ENCODE data around the gene MAP1LC3B2. TPM values are rescaled to one million over a fixed set of nuclear protein-coding genes. Genes with fewer than 3 reads are reported as not detected.

The MAP1LC3B2 gene
- total RNA-seq = 1.9 TPM

DNA sequence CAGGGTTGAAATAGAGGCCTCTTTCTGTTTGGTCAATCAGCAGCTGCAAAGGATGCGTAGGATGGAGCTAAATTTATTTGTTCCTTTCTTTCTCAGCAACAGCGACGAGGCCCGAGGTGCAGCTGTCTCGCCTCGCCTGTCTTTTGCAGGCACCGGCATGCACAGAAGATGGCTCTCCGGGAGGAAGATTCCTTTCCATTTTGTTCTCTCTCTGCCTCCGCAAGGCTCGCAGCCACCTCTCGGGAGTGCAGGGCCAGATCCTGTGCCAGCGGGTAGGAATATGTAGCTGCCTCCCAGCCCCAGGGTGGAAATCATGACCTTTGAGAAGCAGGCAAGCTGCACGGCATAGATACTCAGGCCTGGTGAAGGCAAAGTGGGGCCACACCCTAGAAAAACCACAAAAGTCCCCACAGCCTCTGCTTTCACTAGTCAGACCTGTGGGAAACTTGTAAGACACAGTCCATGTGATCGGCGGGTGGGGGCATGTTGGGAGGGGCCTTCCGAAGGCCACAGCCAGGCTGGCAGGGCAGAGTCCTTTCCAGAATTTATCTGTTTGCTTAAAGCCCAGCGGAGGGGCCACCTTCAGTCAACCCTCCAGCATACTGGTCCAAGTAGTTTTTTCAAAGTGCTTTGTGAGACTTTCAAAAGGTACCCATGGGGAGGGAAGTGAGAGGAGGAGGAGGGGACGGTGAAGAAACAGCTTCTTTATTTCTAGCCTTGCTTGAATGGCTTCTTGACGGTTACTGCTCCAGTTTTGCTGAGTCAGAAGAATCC is at the start of gene MAP1LC3B2:
Gene MAP1LC3B2 (plus strand): TSS at position 220 of the 774 bp plus-strand sequence. CDS start 16,562 bp downstream, outside the sequence.
- Histone ChIP-seq H3K4me1 (ENCODE audit: insufficient read depth, low read length) (peaks cover 52% of the 10 kb centered on the region), H3K9me3 (ENCODE audit: low read depth, low read length) (peaks cover 10% of the 10 kb centered on the region), H3K27me3 (ENCODE audit: insufficient read depth, low read length) (no peaks in the 10 kb centered on the region), H3K4me3 (ENCODE audit: low read length) (peak within 1 kb of the TSS; percentile 2)

DNA sequence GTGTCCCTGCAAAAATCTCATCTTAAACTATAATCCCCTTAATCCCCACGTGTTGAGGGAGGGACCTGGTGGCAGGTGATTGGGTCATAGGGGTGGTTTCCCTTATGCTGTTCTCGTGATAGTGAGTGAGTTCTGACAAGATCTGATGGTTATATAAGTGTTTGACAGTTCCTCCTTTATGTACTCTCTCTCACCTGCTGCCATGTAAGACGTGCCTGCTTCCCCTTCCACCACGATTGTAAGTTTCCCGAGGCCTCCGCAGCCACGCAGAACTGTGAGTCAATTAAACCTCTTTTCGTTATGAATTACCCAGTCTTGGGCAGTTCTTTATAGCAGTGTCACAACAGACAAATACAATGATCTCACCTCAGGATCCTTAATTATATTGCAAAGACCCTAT is 45.2 kb upstream of the MAP1LC3B2 start:
- Histone ChIP-seq H3K9me3 (ENCODE audit: low read depth, low read length) (no peaks in the 10 kb centered on the region), H3K4me3 (ENCODE audit: low read length) (no peak overlapping the region), H3K4me1 (ENCODE audit: insufficient read depth, low read length) (no peaks in the 10 kb centered on the region), H3K27me3 (ENCODE audit: insufficient read depth, low read length) (no peaks in the 10 kb centered on the region)

GRCh38 chr12:116515684-116516083 is 43.5 kb upstream of the MAP1LC3B2 start:
- Histone ChIP-seq H3K9me3 (ENCODE audit: low read depth, low read length) (no peaks in the 10 kb centered on the region), H3K4me1 (ENCODE audit: insufficient read depth, low read length) (no peaks in the 10 kb centered on the region), H3K27me3 (ENCODE audit: insufficient read depth, low read length) (no peaks in the 10 kb centered on the region), H3K4me3 (ENCODE audit: low read length) (no peak overlapping the region)

GRCh38 chr12:116516657-116517056 is 42.5 kb upstream of the MAP1LC3B2 start:
- no peaks in the 10 kb centered on the region for H3K27me3 ChIP-seq (ENCODE audit: insufficient read depth, low read length)
- H3K4me3 ChIP-seq (ENCODE audit: low read length) = no peak overlapping the region
- H3K4me1 ChIP-seq (ENCODE audit: insufficient read depth, low read length) = no peaks in the 10 kb centered on the region
- H3K9me3 ChIP-seq (ENCODE audit: low read depth, low read length) = no peaks in the 10 kb centered on the region

GRCh38 chr12:116517431-116518045 is 41.6 kb upstream of the MAP1LC3B2 start:
- no peaks in the 10 kb centered on the region for H3K27me3 ChIP-seq (ENCODE audit: insufficient read depth, low read length)
- no peaks in the 10 kb centered on the region for H3K9me3 ChIP-seq (ENCODE audit: low read depth, low read length)
- H3K4me3 ChIP-seq (ENCODE audit: low read length) = no peak overlapping the region
- no peaks in the 10 kb centered on the region for H3K4me1 ChIP-seq (ENCODE audit: insufficient read depth, low read length)

DNA sequence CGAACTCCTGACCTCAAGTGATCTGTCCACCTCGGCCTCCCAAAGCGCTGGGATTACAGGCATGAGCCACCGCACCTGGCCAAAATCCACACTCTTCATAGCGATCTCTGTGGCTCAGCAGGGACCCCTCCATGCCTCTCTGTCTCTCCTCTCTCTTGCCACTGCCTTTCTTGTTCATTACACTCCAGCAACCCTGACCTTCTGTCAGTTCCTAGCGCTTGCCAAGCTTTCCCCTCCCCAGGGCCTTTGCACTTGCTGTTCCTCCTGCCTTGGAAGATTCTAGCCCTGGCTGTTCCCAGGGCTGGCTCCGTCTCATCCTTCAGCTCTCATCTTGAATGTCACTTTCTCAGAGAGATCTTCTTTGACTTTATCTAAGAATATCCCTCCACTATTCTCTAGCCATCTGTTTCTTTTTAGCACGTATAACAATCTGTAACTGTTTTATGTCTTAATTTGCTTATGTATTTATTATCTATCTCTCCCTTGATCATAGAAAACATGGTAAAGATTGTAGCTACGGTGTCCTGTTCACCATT is 38.9 kb upstream of the MAP1LC3B2 start:
- Histone ChIP-seq H3K27me3 (ENCODE audit: insufficient read depth, low read length) (no peaks in the 10 kb centered on the region), H3K4me1 (ENCODE audit: insufficient read depth, low read length) (no peaks in the 10 kb centered on the region), H3K9me3 (ENCODE audit: low read depth, low read length) (no peaks in the 10 kb centered on the region), H3K4me3 (ENCODE audit: low read length) (no peak overlapping the region)

GRCh38 chr12:116520801-116521471 is 38.2 kb upstream of the MAP1LC3B2 start:
- H3K4me3 ChIP-seq (ENCODE audit: low read length) = no peak overlapping the region
- no peaks in the 10 kb centered on the region for H3K27me3 ChIP-seq (ENCODE audit: insufficient read depth, low read length)
- no peaks in the 10 kb centered on the region for H3K4me1 ChIP-seq (ENCODE audit: insufficient read depth, low read length)
- H3K9me3 ChIP-seq (ENCODE audit: low read depth, low read length) = no peaks in the 10 kb centered on the region

DNA sequence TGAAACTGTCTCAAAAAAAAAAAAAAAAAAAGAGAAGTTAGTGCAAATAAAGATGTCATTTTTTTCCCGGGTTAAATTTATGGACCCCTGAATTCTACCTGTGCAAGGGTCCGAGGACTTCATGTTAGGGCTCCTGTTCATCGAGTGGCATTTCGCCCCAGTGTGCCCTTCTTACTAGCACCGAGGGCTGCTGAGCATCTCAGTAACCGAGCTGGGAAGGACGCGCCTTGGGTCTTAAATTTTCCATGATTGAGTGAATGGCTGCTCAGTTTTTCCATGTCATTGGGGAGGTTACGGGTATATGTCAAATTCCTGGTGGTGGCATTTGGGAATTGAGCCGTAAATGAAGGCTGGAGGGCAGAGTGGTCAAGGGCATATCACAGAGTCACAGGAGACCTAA is 34.9 kb upstream of the MAP1LC3B2 start:
- Histone ChIP-seq H3K4me3 (ENCODE audit: low read length) (no peak overlapping the region), H3K4me1 (ENCODE audit: insufficient read depth, low read length) (no peaks in the 10 kb centered on the region), H3K9me3 (ENCODE audit: low read depth, low read length) (no peaks in the 10 kb centered on the region), H3K27me3 (ENCODE audit: insufficient read depth, low read length) (no peaks in the 10 kb centered on the region)

- Histone ChIP-seq H3K4me3 (ENCODE audit: low read length) (no peak overlapping the region), H3K4me1 (ENCODE audit: insufficient read depth, low read length) (no peaks in the 10 kb centered on the region), H3K9me3 (ENCODE audit: low read depth, low read length) (no peaks in the 10 kb centered on the region), H3K27me3 (ENCODE audit: insufficient read depth, low read length) (no peaks in the 10 kb centered on the region)
Observed at GRCh38 chr12:116524964-116525379, 34.2 kb upstream of the MAP1LC3B2 start.

DNA sequence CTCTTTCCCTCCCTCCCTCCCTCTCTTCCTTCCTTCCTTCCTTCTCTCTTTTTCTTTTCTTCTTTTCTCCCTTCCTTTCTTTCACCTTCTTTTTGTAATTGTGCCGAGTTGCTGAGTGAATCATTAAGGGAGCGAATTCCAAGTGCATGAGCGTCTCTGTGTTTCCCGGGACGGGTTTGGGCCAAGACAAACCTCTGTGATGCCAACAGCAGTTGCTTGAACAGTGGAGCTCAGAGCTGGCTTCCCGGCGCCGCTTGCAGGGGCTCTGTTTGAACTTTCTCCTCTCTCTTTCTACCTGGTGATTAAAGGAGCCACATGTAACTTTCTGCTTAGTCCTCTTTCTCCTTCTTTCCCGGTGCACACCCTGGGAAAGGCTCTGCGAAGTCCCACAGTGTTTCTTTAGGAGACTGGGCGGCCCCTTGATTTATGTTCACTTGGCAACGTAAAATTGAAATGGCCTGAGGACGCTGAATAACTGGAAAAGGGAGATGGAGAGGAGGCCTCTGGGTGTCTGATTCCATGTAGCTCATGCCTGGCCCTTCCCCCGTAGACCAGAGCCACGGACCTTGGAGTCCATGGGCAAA is 33.7 kb upstream of the MAP1LC3B2 start:
- Histone ChIP-seq H3K4me3 (ENCODE audit: low read length) (no peak overlapping the region), H3K27me3 (ENCODE audit: insufficient read depth, low read length) (no peaks in the 10 kb centered on the region), H3K9me3 (ENCODE audit: low read depth, low read length) (no peaks in the 10 kb centered on the region), H3K4me1 (ENCODE audit: insufficient read depth, low read length) (no peaks in the 10 kb centered on the region)

DNA sequence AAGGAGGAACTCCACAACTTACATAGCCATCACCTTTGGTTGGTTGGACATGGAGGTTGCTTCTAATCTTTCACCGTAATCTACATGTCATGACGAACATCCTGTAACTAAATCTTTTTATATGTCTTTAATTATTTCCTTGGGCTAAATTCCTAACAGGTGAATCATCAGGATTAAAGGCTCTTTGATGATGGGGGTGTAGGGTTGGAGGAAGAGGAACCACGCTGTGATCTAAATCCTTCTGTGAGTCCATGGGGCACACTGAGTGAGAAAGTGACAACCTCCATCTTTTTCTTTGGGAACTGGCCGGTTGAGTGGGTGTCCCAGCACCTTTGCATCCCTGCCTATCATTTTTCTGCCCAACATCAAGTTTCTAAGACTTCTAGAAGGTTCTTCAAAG is 31.1 kb upstream of the MAP1LC3B2 start:
- Histone ChIP-seq H3K9me3 (ENCODE audit: low read depth, low read length) (no peaks in the 10 kb centered on the region), H3K4me3 (ENCODE audit: low read length) (no peak overlapping the region), H3K27me3 (ENCODE audit: insufficient read depth, low read length) (no peaks in the 10 kb centered on the region), H3K4me1 (ENCODE audit: insufficient read depth, low read length) (peaks cover 7% of the 10 kb centered on the region)

- H3K27me3 ChIP-seq (ENCODE audit: insufficient read depth, low read length) = no peaks in the 10 kb centered on the region
- H3K9me3 ChIP-seq (ENCODE audit: low read depth, low read length) = no peaks in the 10 kb centered on the region
- no peak overlapping the region for H3K4me3 ChIP-seq (ENCODE audit: low read length)
- peaks cover 7% of the 10 kb centered on the region for H3K4me1 ChIP-seq (ENCODE audit: insufficient read depth, low read length)
Observed at GRCh38 chr12:116528498-116528897, 30.7 kb upstream of the MAP1LC3B2 start.

DNA sequence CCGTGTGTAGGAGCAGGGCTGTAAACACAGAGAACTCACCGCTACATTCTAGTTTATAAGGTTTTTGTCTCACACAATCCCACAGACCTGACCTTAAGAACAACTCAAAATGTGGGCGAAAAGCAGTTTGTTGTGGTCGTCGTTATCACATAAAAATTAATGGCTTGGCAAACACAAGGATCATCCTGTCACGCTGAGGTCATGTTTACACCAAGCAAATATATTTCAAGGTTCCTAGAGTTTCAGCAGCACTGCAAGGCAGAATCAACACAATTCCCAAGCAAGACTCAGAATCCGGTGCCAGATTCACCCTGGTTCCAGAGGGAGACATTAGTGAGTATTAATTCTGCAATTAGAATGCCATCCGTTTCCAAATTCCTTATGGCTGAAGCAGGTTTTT is 30.1 kb upstream of the MAP1LC3B2 start:
- Histone ChIP-seq H3K27me3 (ENCODE audit: insufficient read depth, low read length) (no peaks in the 10 kb centered on the region), H3K9me3 (ENCODE audit: low read depth, low read length) (no peaks in the 10 kb centered on the region), H3K4me1 (ENCODE audit: insufficient read depth, low read length) (peaks cover 7% of the 10 kb centered on the region), H3K4me3 (ENCODE audit: low read length) (no peak overlapping the region)

- Histone ChIP-seq H3K4me3 (ENCODE audit: low read length) (no peak overlapping the region), H3K27me3 (ENCODE audit: insufficient read depth, low read length) (no peaks in the 10 kb centered on the region), H3K9me3 (ENCODE audit: low read depth, low read length) (no peaks in the 10 kb centered on the region), H3K4me1 (ENCODE audit: insufficient read depth, low read length) (peaks cover 11% of the 10 kb centered on the region)
Observed at GRCh38 chr12:116529686-116530085, 29.5 kb upstream of the MAP1LC3B2 start.

DNA sequence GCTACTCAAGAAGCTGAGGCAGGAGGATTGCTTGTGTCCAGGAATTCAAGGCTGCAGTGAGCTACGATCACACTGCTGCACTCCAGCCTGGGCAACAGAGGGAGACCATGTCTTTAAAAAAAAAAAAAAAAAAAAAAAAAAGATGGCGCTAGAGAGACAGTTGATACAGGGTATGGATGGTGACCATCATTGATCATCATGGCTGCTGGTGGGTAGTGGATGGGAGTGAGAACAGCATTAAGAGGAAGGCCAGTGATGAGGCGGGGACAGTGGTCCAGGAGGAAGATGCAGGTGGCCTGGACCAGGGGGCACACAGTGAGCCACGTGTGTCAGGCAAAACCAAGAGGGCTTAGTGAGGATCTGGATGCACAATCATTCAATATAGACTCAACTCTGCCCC is 26.8 kb upstream of the MAP1LC3B2 start:
- no peak overlapping the region for H3K4me3 ChIP-seq (ENCODE audit: low read length)
- no peaks in the 10 kb centered on the region for H3K27me3 ChIP-seq (ENCODE audit: insufficient read depth, low read length)
- no peaks in the 10 kb centered on the region for H3K9me3 ChIP-seq (ENCODE audit: low read depth, low read length)
- H3K4me1 ChIP-seq (ENCODE audit: insufficient read depth, low read length) = peaks cover 22% of the 10 kb centered on the region
